Colonic mucosa (tissue), 4 donors: ENCODE results near the gene TMCC1. TPM values are rescaled to one million over a fixed set of nuclear protein-coding genes. Genes with fewer than 3 reads are reported as not detected.
"Not testable (repeated sequence)": the region's sequence is repeated elsewhere in the genome, so short reads cannot be mapped to it uniquely, and the experiment has no call there.

Experiments
- DNase-seq: peaks from one replicate; pipeline ENCODE4 v3.0.0-alpha.2; 2020
- H3K27ac ChIP-seq: fragments of 200-600 bp; one replicate; pipeline ENCODE4 v1.8.0; 2021
- H3K27me3 ChIP-seq: fragments of 200-600 bp; one replicate; pipeline ENCODE4 v1.8.0; 2021
- H3K36me3 ChIP-seq: fragments of 200-600 bp; one replicate; pipeline ENCODE4 v1.8.0; 2021
- H3K4me1 ChIP-seq: fragments of 200-600 bp; one replicate; pipeline ENCODE4 v1.8.0; 2021; ENCODE audit warnings: mild to moderate bottlenecking
- H3K4me3 ChIP-seq: fragments of 200-600 bp; one replicate; pipeline ENCODE4 v1.8.0; 2021
- H3K9ac ChIP-seq, 2 donors: one replicate each; pipeline ENCODE4 v1.7.0; 2013; ENCODE audit warnings: control low read depth in 2 of 2, low read depth in 2 of 2, low read length in 2 of 2
- H3K9me3 ChIP-seq: fragments of 200-600 bp; one replicate; pipeline ENCODE4 v1.8.0; 2021
- intact Hi-C: fragments of 100-400 bp; cut with DNase I; formaldehyde crosslinking; loops from one replicate; pipeline ENCODE4 v1.14.1; 2022
- total RNA-seq, 2 donors: library from RNA; stranded (reverse); fragmentation: NEBNext Ultra II Directional in 1 of 2; extraction: Animal tissue kit (Norgen Biotek cat#: 25700) in 1 of 2; gene quantifications; one replicate each; pipeline ENCODE4 v1.2.1, GENCODE V29; 2021
- TF ChIP-seq, protein P1 (sequence below): fragments of 200-600 bp; IDR thresholded peaks from one replicate; pipeline ENCODE4 v1.8.0; 2022; ENCODE audit warnings: antibody characterized with exemption, mild to moderate bottlenecking
- donor health status: healthy.
- donor health status: DM: no; HTN: no; CAD: no.
- donor health status: DM: no; HTN: no; CAD: no.

Gene TMCC1
- total RNA-seq, 2 donors from 2014 or later = 23.2 to 32.8 TPM

DNA sequence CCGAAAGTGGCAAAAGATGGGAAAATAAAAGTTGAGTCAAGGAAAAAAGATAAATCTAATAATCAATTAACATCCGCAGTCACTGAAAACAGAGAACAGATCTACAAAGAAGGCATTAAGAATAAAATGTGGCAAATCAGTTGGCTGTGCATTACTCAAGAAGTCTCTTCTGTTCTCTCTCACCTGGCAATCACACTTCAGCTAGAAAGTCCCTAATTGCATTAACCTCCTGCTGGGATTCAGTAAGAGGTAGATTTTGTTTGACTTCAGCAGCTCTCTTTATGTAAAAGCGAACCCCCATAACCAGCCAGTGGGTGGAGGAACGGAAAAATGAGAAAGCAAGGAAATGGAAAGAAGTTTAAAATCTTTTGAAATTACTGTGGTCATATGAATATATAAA is 192.3 kb downstream of the TMCC1 start:
- Histone ChIP-seq H3K27me3 (no peaks in the 10 kb centered on the region), H3K4me1 (no peaks in the 10 kb centered on the region), H3K9ac (no peak overlapping the region), H3K27ac (no peak overlapping the region), H3K36me3 (no peaks in the 10 kb centered on the region), H3K9me3 (no peaks in the 10 kb centered on the region), H3K4me3 (no peak overlapping the region)
- intact Hi-C loops = no loop called here
- DNase-seq = no peak
- TF ChIP-seq, protein P1, sequence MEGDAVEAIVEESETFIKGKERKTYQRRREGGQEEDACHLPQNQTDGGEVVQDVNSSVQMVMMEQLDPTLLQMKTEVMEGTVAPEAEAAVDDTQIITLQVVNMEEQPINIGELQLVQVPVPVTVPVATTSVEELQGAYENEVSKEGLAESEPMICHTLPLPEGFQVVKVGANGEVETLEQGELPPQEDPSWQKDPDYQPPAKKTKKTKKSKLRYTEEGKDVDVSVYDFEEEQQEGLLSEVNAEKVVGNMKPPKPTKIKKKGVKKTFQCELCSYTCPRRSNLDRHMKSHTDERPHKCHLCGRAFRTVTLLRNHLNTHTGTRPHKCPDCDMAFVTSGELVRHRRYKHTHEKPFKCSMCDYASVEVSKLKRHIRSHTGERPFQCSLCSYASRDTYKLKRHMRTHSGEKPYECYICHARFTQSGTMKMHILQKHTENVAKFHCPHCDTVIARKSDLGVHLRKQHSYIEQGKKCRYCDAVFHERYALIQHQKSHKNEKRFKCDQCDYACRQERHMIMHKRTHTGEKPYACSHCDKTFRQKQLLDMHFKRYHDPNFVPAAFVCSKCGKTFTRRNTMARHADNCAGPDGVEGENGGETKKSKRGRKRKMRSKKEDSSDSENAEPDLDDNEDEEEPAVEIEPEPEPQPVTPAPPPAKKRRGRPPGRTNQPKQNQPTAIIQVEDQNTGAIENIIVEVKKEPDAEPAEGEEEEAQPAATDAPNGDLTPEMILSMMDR = no peak

DNA sequence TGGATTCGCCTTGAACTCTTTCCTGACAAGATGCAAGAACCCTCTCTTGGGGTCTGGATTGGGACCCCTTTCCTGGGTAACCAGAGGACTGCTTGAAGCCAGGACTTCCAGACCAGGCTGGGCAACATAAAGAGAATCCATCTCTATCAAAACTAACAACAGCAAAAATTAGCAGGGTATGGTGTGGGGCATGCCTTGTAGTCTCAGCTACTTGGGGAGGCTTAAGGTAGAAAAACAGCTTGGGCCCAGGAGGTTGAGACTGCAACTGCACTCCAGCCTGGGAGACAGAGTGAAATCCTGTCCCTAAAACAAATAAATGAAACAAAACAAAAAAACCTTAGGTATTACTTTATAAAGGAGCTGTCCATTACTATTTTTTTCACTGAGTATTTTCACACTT is 193.9 kb downstream of the TMCC1 start:
- TF ChIP-seq, protein P1 = no peak
- intact Hi-C loops = no loop called here
- H3K36me3 ChIP-seq = no peaks in the 10 kb centered on the region
- H3K4me3 ChIP-seq = no peak overlapping the region
- H3K9ac ChIP-seq = no peak overlapping the region
- DNase-seq = no peak
- no peaks in the 10 kb centered on the region for H3K27me3 ChIP-seq
- H3K4me1 ChIP-seq = no peaks in the 10 kb centered on the region
- no peak overlapping the region for H3K27ac ChIP-seq
- no peaks in the 10 kb centered on the region for H3K9me3 ChIP-seq

DNA sequence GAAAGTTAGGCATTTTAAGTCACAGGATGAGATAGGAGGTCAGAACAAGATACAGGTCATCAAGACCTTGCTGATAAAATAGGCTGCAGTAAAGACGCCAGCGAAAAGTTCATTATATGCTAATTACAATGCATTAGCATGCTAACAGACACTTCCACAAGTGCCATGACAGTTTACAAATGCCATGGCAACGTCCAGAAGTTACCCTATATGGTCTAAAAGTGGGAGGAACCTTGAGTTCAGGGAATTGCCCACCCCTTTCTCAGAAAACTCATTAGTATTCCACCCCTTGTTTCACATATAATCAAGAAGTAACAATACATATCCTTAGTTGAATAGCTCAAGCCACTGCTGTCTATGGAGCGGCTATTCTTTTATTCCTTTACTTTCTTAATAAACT is 194.3 kb downstream of the TMCC1 start:
- DNase-seq = no peak

DNA sequence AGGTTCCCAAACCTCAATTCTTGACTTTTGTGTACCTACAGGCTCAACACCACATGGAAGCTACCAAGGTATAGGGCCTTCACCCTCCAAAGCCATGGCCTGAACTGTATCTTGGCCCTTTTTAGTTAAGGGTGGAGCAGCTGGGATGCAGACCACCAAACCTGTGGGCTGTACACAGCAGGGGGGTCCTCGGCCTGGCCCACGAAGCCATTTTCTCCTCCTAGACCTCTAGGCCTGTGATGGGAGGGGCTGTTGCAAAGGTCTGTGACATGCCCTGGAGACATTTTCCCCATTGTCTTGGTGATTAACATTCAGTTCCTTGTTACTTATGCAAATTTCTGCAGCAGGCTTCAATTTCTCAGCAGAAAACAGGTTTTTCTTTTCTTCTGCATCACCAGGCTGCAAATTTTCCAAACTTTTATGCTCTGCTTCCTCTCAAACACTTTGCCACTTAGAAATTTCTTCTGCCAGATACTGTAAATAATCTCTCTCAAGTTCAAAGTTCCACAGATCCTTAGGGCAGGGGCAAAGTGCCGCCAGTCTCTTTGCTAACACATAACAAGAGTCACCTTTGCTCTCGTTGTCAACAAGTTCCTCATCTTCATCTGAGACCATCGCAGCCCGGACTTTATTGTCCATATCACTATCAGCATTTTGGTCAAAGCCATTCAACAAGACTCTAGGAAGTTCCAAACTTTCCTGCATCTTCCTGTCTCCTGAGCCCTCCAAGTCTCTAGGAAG is 196.1 kb downstream of the TMCC1 start:
- no peak overlapping the region for H3K27ac ChIP-seq
- no peak overlapping the region for H3K4me3 ChIP-seq
- no peak overlapping the region for H3K9ac ChIP-seq
- TF ChIP-seq, protein P1 = no peak
- no peaks in the 10 kb centered on the region for H3K4me1 ChIP-seq
- H3K36me3 ChIP-seq = no peaks in the 10 kb centered on the region
- DNase-seq = no peak
- no peaks in the 10 kb centered on the region for H3K27me3 ChIP-seq
- no peaks in the 10 kb centered on the region for H3K9me3 ChIP-seq
- intact Hi-C loops = no loop called here

More for the DNA sequence above, 194.3 kb downstream of the TMCC1 start:
- no peak overlapping the region for H3K9ac ChIP-seq
- no peak overlapping the region for H3K27ac ChIP-seq
- H3K9me3 ChIP-seq = no peaks in the 10 kb centered on the region
- no peak overlapping the region for H3K4me3 ChIP-seq
- TF ChIP-seq, protein P1 = no peak
- H3K36me3 ChIP-seq = no peaks in the 10 kb centered on the region
- intact Hi-C loops = no loop called here
- H3K27me3 ChIP-seq = no peaks in the 10 kb centered on the region
- no peaks in the 10 kb centered on the region for H3K4me1 ChIP-seq

DNA sequence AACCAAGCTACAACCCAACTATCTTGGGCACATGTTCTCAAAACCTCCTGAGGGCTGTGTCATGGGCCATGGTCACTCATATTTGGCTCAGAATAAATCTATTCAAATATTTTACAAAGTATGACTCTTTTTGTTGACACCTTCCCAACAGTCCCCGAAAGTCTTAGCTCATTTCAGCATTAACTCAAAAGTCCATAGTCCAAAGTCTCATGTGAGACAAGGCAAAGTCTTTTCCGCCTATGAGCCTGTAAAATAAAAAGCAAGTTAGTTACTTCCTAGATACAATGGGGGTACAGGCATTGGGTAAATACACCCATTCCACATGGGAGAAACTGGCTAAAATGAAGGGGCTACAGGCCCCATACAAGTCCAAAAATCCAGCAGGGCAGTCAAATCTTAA is 197.1 kb downstream of the TMCC1 start:
- H3K4me3 ChIP-seq, DNase-seq, H3K9me3 ChIP-seq, H3K36me3 ChIP-seq, intact Hi-C loops, H3K27me3 ChIP-seq, H3K9ac ChIP-seq, H3K27ac ChIP-seq, H3K4me1 ChIP-seq: not testable (repeated sequence)

DNA sequence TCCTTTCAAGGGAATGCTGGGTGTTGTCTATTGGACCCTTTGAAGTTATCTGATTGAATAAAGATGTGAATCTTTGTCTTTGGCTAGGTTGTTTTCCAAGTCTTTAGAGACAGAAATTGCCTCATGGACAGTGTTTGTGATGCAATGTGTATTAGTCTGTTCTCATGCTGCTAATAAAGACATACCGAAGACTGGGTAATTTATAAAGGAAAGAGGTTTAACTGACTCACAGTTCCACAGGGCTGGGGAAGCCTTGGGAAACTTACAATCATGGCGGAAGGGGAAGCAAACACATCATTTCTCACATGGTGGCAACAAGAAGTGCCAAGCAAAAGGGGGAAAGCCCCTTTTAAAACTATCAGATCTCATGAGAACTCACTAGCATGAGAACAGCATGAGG is 198.3 kb downstream of the TMCC1 start:
- H3K36me3 ChIP-seq = no peaks in the 10 kb centered on the region
- H3K4me1 ChIP-seq = no peaks in the 10 kb centered on the region
- DNase-seq = no peak
- TF ChIP-seq, protein P1 = no peak
- H3K27ac ChIP-seq = no peak overlapping the region
- no peaks in the 10 kb centered on the region for H3K27me3 ChIP-seq
- intact Hi-C loops = no loop called here
- no peak overlapping the region for H3K9ac ChIP-seq
- no peaks in the 10 kb centered on the region for H3K9me3 ChIP-seq
- H3K4me3 ChIP-seq = no peak overlapping the region
